SKM-1 (cell line): ENCODE data around the gene OR51B5.
"Not testable (repeated sequence)": the region's sequence is repeated elsewhere in the genome, so short reads cannot be mapped to it uniquely, and the experiment has no call there.

Source experiments
- DNase-seq: peaks from one replicate; lab custom pipeline; 2025; ENCODE audit not compliant: unreplicated experiment; lab: John Stamatoyannopoulos, UW

The OR51B5 gene

GRCh38 chr11:5336331-5336730 is 7.0 kb downstream of the OR51B5 start:
- no peak for DNase-seq

GRCh38 chr11:5335170-5335569 is 8.2 kb downstream of the OR51B5 start:
- DNase-seq: no peak

GRCh38 chr11:5324197-5324596 is 19.1 kb downstream of the OR51B5 start, which contains the start of gene OR51B2:
Gene OR51B2 (minus strand): TSS chr11:5324297. CDS start chr11:5324297, 0 bp downstream.
- DNase-seq: no peak

GRCh38 chr11:5317292-5317691 is 26.0 kb downstream of the OR51B5 start:
- DNase-seq: no peak

- not testable (repeated sequence) for DNase-seq
These were observed 29.8 kb downstream of the OR51B5 start for GRCh38 chr11:5313326-5314023.

GRCh38 chr11:5310423-5310822 is 32.9 kb downstream of the OR51B5 start:
- no peak for DNase-seq

- DNase-seq: no peak
These were observed 35.9 kb downstream of the OR51B5 start for GRCh38 chr11:5307256-5308019.

GRCh38 chr11:5304046-5304445 is 39.3 kb downstream of the OR51B5 start:
- DNase-seq: no peak

GRCh38 chr11:5303626-5304025 is 39.7 kb downstream of the OR51B5 start:
- no peak for DNase-seq

- DNase-seq: no peak
These were observed 41.5 kb downstream of the OR51B5 start, which contains the start of gene OR51B4 for GRCh38 chr11:5301846-5302245. Gene OR51B4 (minus strand): TSS chr11:5301946. CDS start chr11:5301946, 0 bp downstream.

- DNase-seq: no peak
These were observed 43.1 kb downstream of the OR51B5 start for GRCh38 chr11:5300251-5300650.

GRCh38 chr11:5298451-5298850 is 44.9 kb downstream of the OR51B5 start:
- DNase-seq: no peak

- DNase-seq: no peak
These were observed 45.5 kb downstream of the OR51B5 start for GRCh38 chr11:5297721-5298323.

GRCh38 chr11:5294342-5294995 is 48.9 kb downstream of the OR51B5 start:
- DNase-seq: not testable (repeated sequence)

GRCh38 chr11:5293028-5293427 is 50.3 kb downstream of the OR51B5 start:
- DNase-seq: no peak
